Right lobe of liver (tissue), 4 donors: ENCODE results near the gene ACACA.
"Not testable (repeated sequence)": the region's sequence is repeated elsewhere in the genome, so short reads cannot be mapped to it uniquely, and the experiment has no call there.

Experiments used
- CTCF ChIP-seq, 4 donors: fragments of 200-600 bp in 3 of 4; fragments of 450-650 bp in 1 of 4; IDR thresholded peaks; one replicate each; pipeline versions ENCODE4 v1.5.1 to v1.8.0; 2016 to 2022; ENCODE audit warnings: antibody characterized with exemption in 4 of 4, mild to moderate bottlenecking in 2 of 4
- POLR2A ChIP-seq: fragments of 450-650 bp; IDR thresholded peaks from one replicate; pipeline ENCODE4 v1.6.1; 2017; ENCODE audit warnings: antibody characterized with exemption, mild to moderate bottlenecking
- donor health status: DM: no; HTN: no; CAD: no.
- donor health status: DM: no; HTN: no; CAD: no.
- donor health status: DM: no; HTN: yes; CAD: no.

GRCh38 chr17:37356796-37357569 is 49.7 kb downstream of the ACACA start:
- not testable (repeated sequence) for TF ChIP-seq POLR2A; CTCF (IDR thresholded peaks at IDR 0.05)
